PC-9 (cell line): ENCODE data around the gene LRRC26.

Source experiments
- EZH2 ChIP-seq: fragments of 200-600 bp; sonication (generic); IDR thresholded peaks from 2 replicates; pipeline ENCODE4 v1.8.0; 2017; ENCODE audit warnings: antibody characterized with exemption, low read depth
- TF ChIP-seq, protein P1 (sequence below): fragments of 200-600 bp; sonication (generic); conservative IDR thresholded peaks from 2 replicates; pipeline ENCODE4 v1.6.1; 2017; ENCODE audit warnings: mixed run types, antibody characterized with exemption, mild to moderate bottlenecking, moderate library complexity

DNA sequence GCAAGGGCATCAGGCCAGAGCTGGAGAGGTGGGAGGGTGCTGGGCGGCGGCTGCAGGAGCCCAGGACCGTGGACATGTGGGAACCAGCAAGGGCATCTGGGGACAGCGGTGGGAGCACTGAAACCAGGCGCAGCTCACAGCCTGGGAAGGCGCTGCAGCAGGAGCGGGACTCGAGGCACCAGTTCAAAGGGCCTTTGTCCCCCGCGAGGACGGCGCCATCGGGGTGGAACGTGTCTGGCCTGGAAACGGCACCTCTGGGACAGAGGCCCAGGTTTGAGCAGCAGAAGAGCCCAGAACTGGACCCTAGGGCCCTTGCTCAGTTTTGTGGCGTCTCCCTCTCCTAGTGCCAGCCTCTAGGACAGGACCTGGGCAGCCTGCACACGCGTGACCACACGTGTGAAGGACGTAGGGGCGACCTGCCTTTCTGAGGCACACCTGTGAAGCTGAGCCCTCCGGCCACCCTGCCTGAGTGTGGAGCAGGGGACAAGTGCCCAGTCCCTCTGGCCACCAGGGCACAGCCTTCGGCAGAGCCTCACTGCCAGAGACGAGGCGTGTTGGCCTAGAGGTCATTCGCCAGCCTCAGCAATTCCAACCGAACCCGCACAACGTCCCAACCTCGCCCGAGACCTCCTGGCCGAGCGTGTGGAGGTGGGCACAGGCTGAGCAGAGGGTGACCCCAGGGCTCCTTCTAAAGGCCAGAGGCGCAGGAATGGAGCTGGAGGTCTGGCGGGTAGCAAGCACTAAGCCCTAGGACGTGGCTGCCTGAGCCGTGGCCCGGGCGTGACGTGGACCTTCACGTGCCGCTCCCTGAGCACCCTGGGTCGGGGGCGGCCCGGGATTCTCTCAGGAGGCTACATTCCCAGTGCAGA is 4.2 kb upstream of the LRRC26 start:
- TF ChIP-seq, protein P1, sequence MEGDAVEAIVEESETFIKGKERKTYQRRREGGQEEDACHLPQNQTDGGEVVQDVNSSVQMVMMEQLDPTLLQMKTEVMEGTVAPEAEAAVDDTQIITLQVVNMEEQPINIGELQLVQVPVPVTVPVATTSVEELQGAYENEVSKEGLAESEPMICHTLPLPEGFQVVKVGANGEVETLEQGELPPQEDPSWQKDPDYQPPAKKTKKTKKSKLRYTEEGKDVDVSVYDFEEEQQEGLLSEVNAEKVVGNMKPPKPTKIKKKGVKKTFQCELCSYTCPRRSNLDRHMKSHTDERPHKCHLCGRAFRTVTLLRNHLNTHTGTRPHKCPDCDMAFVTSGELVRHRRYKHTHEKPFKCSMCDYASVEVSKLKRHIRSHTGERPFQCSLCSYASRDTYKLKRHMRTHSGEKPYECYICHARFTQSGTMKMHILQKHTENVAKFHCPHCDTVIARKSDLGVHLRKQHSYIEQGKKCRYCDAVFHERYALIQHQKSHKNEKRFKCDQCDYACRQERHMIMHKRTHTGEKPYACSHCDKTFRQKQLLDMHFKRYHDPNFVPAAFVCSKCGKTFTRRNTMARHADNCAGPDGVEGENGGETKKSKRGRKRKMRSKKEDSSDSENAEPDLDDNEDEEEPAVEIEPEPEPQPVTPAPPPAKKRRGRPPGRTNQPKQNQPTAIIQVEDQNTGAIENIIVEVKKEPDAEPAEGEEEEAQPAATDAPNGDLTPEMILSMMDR, result no peak
- no peak for TF ChIP-seq EZH2
